Coronary artery (tissue), 2 donors: ENCODE results near the gene GDF10.
A peak's percentile ranks its signal among the peaks of the same experiment; 100 is the strongest.

Experiments used
- DNase-seq: peaks from one replicate; pipeline ENCODE4 v3.0.0-alpha.2; 2017; ENCODE audit warnings: low spot score
- H3K27ac ChIP-seq, 2 donors: fragments of 200-600 bp; sonication (generic); one replicate each; pipeline ENCODE4 v1.5.1; 2016 to 2019
- H3K4me3 ChIP-seq: fragments of 200-600 bp; sonication (generic); 2 replicates; pipeline ENCODE4 v1.5.1; 2016; ENCODE audit warnings: mild to moderate bottlenecking, moderate library complexity
- CTCF ChIP-seq: fragments of 200-600 bp; sonication (generic); IDR thresholded peaks from one replicate; pipeline ENCODE4 v1.5.1; 2019; ENCODE audit warnings: antibody characterized with exemption

GDF10 gene

GRCh38 chr10:47351899-47352815 is 52.2 kb downstream of the GDF10 start:
- TF ChIP-seq CTCF: no peak
- no peak for DNase-seq
- Histone ChIP-seq H3K27ac (no peak overlapping the region), H3K4me3 (no peak overlapping the region)

- no peak overlapping the region for H3K4me3 ChIP-seq
- no peak overlapping the region for H3K27ac ChIP-seq
- no peak for DNase-seq
- TF ChIP-seq CTCF: no peak
Measured at GRCh38 chr10:47353351-47353750, 53.4 kb downstream of the GDF10 start.

GRCh38 chr10:47354165-47354564 is 54.2 kb downstream of the GDF10 start:
- no peak for TF ChIP-seq CTCF
- no peak for DNase-seq
- H3K4me3 ChIP-seq: no peak overlapping the region
- no peak overlapping the region for H3K27ac ChIP-seq

GRCh38 chr10:47354900-47355299 is 54.9 kb downstream of the GDF10 start:
- TF ChIP-seq CTCF: no peak
- no peak for DNase-seq
- Histone ChIP-seq H3K4me3 (no peak overlapping the region), H3K27ac (no peak overlapping the region)

- no peak overlapping the region for H3K27ac ChIP-seq
- TF ChIP-seq CTCF: no peak
- no peak overlapping the region for H3K4me3 ChIP-seq
- DNase-seq: no peak
Measured at GRCh38 chr10:47356708-47357107, 56.7 kb downstream of the GDF10 start.

- Histone ChIP-seq H3K4me3 (no peak overlapping the region), H3K27ac (no peak overlapping the region)
- DNase-seq: no peak
- no peak for TF ChIP-seq CTCF
Measured at GRCh38 chr10:47357131-47357582, 57.2 kb downstream of the GDF10 start.

GRCh38 chr10:47357911-47358310 is 57.9 kb downstream of the GDF10 start:
- TF ChIP-seq CTCF: no peak
- H3K27ac ChIP-seq: no peak overlapping the region
- H3K4me3 ChIP-seq: no peak overlapping the region
- DNase-seq: peak; percentile 59
